ENCODE data around the gene AKAP13.
"Not testable (repeated sequence)": the region's sequence is repeated elsewhere in the genome, so short reads cannot be mapped to it uniquely, and the experiment has no call there.

Gene AKAP13

GRCh38 chr15:85793641-85794597 is 413.5 kb downstream of the AKAP13 start:
- DNase-seq (ENCODE audit: low read depth) = no peak

DNA sequence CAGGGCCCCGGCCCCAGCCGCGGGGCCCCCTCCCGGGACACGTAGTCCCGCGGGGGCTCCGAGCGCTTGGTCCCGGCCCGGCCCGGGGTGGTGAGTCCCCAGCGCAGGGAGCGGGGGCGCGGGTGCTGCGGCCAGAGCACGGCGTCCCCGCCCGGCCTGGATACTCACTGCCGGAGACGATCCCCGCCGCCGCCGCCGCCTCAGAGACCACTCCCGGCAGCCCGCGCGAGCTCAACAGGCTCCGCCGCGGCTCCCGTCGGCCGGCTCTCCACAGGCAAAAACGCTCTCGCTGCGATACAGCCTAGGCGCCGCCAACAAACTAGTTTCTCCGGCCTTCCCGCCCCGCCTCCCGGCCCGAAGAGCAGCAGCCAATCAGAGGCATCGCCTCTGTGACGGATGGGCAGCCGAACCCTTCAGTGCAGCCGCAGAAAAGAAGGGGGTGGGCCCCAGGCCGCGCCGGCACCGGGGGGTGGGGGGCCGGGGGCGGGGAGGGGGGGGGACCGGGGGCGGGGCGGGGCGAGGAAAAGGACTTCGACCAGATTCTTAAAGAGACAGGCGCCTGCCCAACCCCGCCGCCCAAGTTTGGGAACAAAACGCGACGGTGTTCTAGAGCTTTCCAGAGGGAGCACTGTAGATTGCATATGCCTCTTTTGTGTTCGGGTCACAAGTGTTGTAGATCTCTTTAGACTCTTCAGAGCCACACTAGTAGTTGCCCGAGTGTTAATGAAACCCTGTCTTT is 414.4 kb downstream of the AKAP13 start, which contains the start of gene KLHL25:
KLHL25 (minus strand) TSS at position 328 of the 739 bp plus-strand sequence. CDS start 25,115 bp downstream, outside the sequence.
- DNase-seq (ENCODE audit: low read depth) = peak; percentile 87

DNA sequence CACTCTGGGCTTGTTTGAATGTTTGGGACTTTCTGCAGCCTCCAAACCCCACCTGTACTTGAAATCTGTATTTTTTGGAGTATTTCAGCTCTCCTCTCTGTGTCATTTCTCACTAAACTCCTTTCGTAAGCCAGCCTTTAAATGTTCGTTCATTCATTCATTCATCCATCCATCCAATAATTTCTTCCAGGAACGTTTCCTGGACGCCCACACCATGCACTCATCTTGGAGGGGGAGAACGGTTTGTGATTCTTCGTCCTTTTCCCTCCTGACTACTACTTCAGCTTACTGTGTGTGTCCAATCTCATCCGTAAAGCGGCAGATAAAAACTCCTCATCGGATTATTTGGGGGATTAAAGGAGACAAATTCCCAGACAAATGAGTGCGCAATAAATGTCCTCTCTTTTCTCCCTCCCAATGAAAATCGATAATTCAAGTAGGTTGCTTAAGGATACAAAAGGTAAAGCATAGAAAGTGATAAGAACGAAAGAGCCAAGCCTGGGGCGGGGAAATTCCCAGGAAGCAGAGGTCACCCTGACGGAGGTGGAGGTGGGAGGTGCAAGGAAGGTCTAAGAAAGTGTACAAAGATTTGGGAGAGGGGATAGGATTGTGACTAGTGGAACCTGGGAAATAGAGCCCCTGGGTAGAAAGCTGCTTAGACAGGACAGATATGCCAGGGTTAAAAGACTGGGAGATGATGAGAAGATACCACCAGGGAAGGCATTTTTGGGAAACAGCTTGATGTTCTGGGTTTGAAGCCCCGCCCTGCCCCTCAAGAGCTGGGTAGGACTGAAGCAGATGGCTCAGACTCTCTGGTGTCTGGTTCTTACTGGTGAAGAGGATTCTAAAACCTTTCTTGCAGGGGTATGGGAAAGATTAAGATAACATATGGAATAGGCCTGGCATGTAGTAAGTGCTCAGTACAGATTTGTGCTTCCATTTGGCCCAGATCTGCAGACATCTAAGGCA is 415.2 kb downstream of the AKAP13 start:
- DNase-seq (ENCODE audit: low read depth) = no peak

- not testable (repeated sequence) for DNase-seq (ENCODE audit: low read depth)
Observed at GRCh38 chr15:85796371-85796770, 416.0 kb downstream of the AKAP13 start.
